Loucy (cell line): ENCODE results near the gene SLC4A11.
"Not testable (repeated sequence)": the region's sequence is repeated elsewhere in the genome, so short reads cannot be mapped to it uniquely, and the experiment has no call there.

Experiments used
- H2AFZ ChIP-seq: fragments of 200-600 bp; sonication (generic); 2 replicates; pipeline ENCODE4 v1.6.0; 2016; ENCODE audit warnings: antibody characterized with exemption, mild to moderate bottlenecking, low read length, moderate library complexity
- H3F3A ChIP-seq: fragments of 200-600 bp; 2 replicates; pipeline ENCODE4 v1.6.0; 2016; ENCODE audit warnings: antibody characterized with exemption, low read depth, mild to moderate bottlenecking
- H3K27me3 ChIP-seq: fragments of 200-600 bp; sonication (generic); 2 replicates; pipeline ENCODE4 v1.6.1; 2014; ENCODE audit warnings: low read length, mild to moderate bottlenecking; ENCODE audit not compliant: insufficient read depth, poor library complexity, severe bottlenecking
- H3K36me3 ChIP-seq: fragments of 200-600 bp; sonication (generic); 2 replicates; pipeline ENCODE4 v1.6.1; 2016; ENCODE audit warnings: low read length; ENCODE audit not compliant: insufficient read depth
- H3K4me1 ChIP-seq: fragments of 200-600 bp; sonication (generic); 2 replicates; pipeline ENCODE4 v1.5.1; 2014; ENCODE audit warnings: low read length, mild to moderate bottlenecking; ENCODE audit not compliant: insufficient read depth, poor library complexity, severe bottlenecking
- H3K4me2 ChIP-seq: fragments of 200-600 bp; sonication (generic); 2 replicates; pipeline ENCODE4 v1.6.0; 2014; ENCODE audit warnings: antibody characterized with exemption, low read length, low read depth, mild to moderate bottlenecking; ENCODE audit not compliant: poor library complexity, severe bottlenecking
- H3K4me3 ChIP-seq: fragments of 200-600 bp; sonication (generic); 2 replicates; pipeline ENCODE4 v1.5.1; 2014; ENCODE audit warnings: low read length, mild to moderate bottlenecking, mixed read lengths; ENCODE audit not compliant: poor library complexity, severe bottlenecking
- H3K79me2 ChIP-seq: fragments of 200-600 bp; sonication (generic); 2 replicates; pipeline ENCODE4 v1.6.1; 2014; ENCODE audit warnings: low read length; ENCODE audit not compliant: insufficient read depth
- H3K9ac ChIP-seq: fragments of 200-600 bp; sonication (generic); 2 replicates; pipeline ENCODE4 v1.6.0; 2014; ENCODE audit warnings: mild to moderate bottlenecking, low read depth, low read length, moderate library complexity; ENCODE audit not compliant: poor library complexity, severe bottlenecking
- H3K9me2 ChIP-seq: fragments of 200-600 bp; sonication (generic); replicated peaks from 2 replicates; pipeline ENCODE4 v1.6.1; 2016; ENCODE audit warnings: low read depth, low read length, mixed read lengths
- H3K9me3 ChIP-seq: fragments of 200-600 bp; sonication (generic); 2 replicates; pipeline ENCODE4 v1.6.1; 2014; ENCODE audit warnings: mild to moderate bottlenecking, antibody characterized with exemption, low read length, low read depth; ENCODE audit not compliant: insufficient read depth
- H4K20me1 ChIP-seq: fragments of 200-600 bp; sonication (generic); 2 replicates; pipeline ENCODE4 v1.6.0; 2014; ENCODE audit warnings: antibody characterized with exemption, low read length, mild to moderate bottlenecking; ENCODE audit not compliant: insufficient read depth, poor library complexity, severe bottlenecking
- CTCF ChIP-seq: fragments of 200-600 bp; sonication (generic); conservative IDR thresholded peaks from 2 replicates; pipeline ENCODE4 v1.5.1; 2014; ENCODE audit warnings: mild to moderate bottlenecking, antibody characterized with exemption, low read length
- EZH2phosphoT487 ChIP-seq: fragments of 200-600 bp; IDR thresholded peaks from 2 replicates; pipeline ENCODE4 v1.6.1; 2018; ENCODE audit warnings: antibody characterized with exemption, mild to moderate bottlenecking, moderate library complexity, borderline replicate concordance

The SLC4A11 gene

GRCh38 chr20:3189561-3190131, 49.3 kb downstream of the SLC4A11 start:
- Histone ChIP-seq H3K9me2 (no peaks in the 10 kb centered on the region), H3K4me1 (no peaks in the 10 kb centered on the region), H3F3A (no peaks in the 10 kb centered on the region), H3K27me3 (no peaks in the 10 kb centered on the region), H3K79me2 (no peaks in the 10 kb centered on the region), H4K20me1 (no peaks in the 10 kb centered on the region), H3K9ac (no peak overlapping the region), H3K36me3 (peaks cover 47% of the 10 kb centered on the region; the same call in 1 of the 2 replicates), H2AFZ (no peak overlapping the region), H3K4me3 (no peak overlapping the region), H3K4me2 (no peak overlapping the region), H3K9me3 (no peaks in the 10 kb centered on the region)
- TF ChIP-seq CTCF: no peak
- no peak for TF ChIP-seq EZH2phosphoT487

GRCh38 chr20:3188823-3189413, 50.1 kb downstream of the SLC4A11 start:
- no peak overlapping the region for H3K4me3 ChIP-seq
- no peaks in the 10 kb centered on the region for H3F3A ChIP-seq
- no peak overlapping the region for H2AFZ ChIP-seq
- H3K9ac ChIP-seq: no peak overlapping the region
- H3K4me1 ChIP-seq: no peaks in the 10 kb centered on the region
- no peaks in the 10 kb centered on the region for H3K79me2 ChIP-seq
- no peak for TF ChIP-seq CTCF
- no peak for TF ChIP-seq EZH2phosphoT487
- no peaks in the 10 kb centered on the region for H3K9me3 ChIP-seq
- no peak overlapping the region for H3K4me2 ChIP-seq
- no peaks in the 10 kb centered on the region for H3K27me3 ChIP-seq
- H4K20me1 ChIP-seq: no peaks in the 10 kb centered on the region
- H3K9me2 ChIP-seq: no peaks in the 10 kb centered on the region
- peaks cover 39% of the 10 kb centered on the region; the same call in 1 of the 2 replicates for H3K36me3 ChIP-seq

- not testable (repeated sequence) for H3K9ac ChIP-seq
These were observed 51.1 kb downstream of the SLC4A11 start for GRCh38 chr20:3187861-3188260.

More at GRCh38 chr20:3187861-3188260, 51.1 kb downstream of the SLC4A11 start:
- not testable (repeated sequence) for H3K4me3 ChIP-seq, H3K9me3 ChIP-seq, H2AFZ ChIP-seq, H3K4me1 ChIP-seq, H3K27me3 ChIP-seq, H3F3A ChIP-seq, H3K79me2 ChIP-seq, H3K9me2 ChIP-seq, H4K20me1 ChIP-seq, H3K4me2 ChIP-seq
- H3K36me3 ChIP-seq: peaks cover 30% of the 10 kb centered on the region; the same call in 1 of the 2 replicates
